M059J (cell line): ENCODE results near the gene CTDSP2. TPM values are rescaled to one million over a fixed set of nuclear protein-coding genes. Genes with fewer than 3 reads are reported as not detected.
"Not testable (repeated sequence)": the region's sequence is repeated elsewhere in the genome, so short reads cannot be mapped to it uniquely, and the experiment has no call there.

Experiments
- DNase-seq: peaks from one replicate; pipeline ENCODE4 v3.0.0-alpha.2; 2012; ENCODE audit warnings: low read depth
- total RNA-seq: library from RNA; depleted of rRNA; stranded (reverse); fragments of >200 nt; shearing (Covaris generic); gene quantifications from 2 replicates; pipeline ENCODE4 v1.2.3, GENCODE V29; 2014; rRNA removed

CTDSP2 gene
- 37.3 and 44.2 TPM in 2 replicates for total RNA-seq

- peak; percentile 97 for DNase-seq
Observed at GRCh38 chr12:57846577-57847319, at the start of gene CTDSP2. Gene CTDSP2 (minus strand): TSS chr12:57846729. CDS start chr12:57846435, 294 bp downstream.

- no peak for DNase-seq
Observed at GRCh38 chr12:57896115-57896433, 49.5 kb upstream of the CTDSP2 start.

GRCh38 chr12:57895389-57896114 is 49.0 kb upstream of the CTDSP2 start:
- no peak for DNase-seq

- no peak for DNase-seq
Observed at GRCh38 chr12:57894399-57895292, 48.1 kb upstream of the CTDSP2 start.

- DNase-seq, result peak; percentile 80
Observed at GRCh38 chr12:57893431-57894353, 47.2 kb upstream of the CTDSP2 start.

GRCh38 chr12:57892232-57892972 is 45.9 kb upstream of the CTDSP2 start:
- DNase-seq, result no peak

- DNase-seq, result no peak
Observed at GRCh38 chr12:57891542-57892228, 45.2 kb upstream of the CTDSP2 start.

- peak; percentile 48 for DNase-seq
Observed at GRCh38 chr12:57890191-57891115, 43.9 kb upstream of the CTDSP2 start.

- no peak for DNase-seq
Observed at GRCh38 chr12:57889500-57889989, 43.0 kb upstream of the CTDSP2 start.

GRCh38 chr12:57888409-57889157 is 42.1 kb upstream of the CTDSP2 start:
- DNase-seq, result peak; percentile 91

GRCh38 chr12:57887631-57888408 is 41.3 kb upstream of the CTDSP2 start:
- DNase-seq, result peak; percentile 88

GRCh38 chr12:57886964-57887363 is 40.4 kb upstream of the CTDSP2 start:
- not testable (repeated sequence) for DNase-seq

- no peak for DNase-seq
Observed at GRCh38 chr12:57886542-57886941, 40.0 kb upstream of the CTDSP2 start.

GRCh38 chr12:57885207-57885606 is 38.7 kb upstream of the CTDSP2 start:
- no peak for DNase-seq

- DNase-seq, result no peak
Observed at GRCh38 chr12:57883700-57884099, 37.2 kb upstream of the CTDSP2 start.

GRCh38 chr12:57883057-57883456 is 36.5 kb upstream of the CTDSP2 start:
- DNase-seq, result no peak

GRCh38 chr12:57882575-57882974 is 36.0 kb upstream of the CTDSP2 start:
- DNase-seq, result no peak
